Stimulated activated CD8-positive, alpha-beta memory T cell treated with anti-CD3 and anti-CD28 coated beads, Interleukin-15, amount 100 ng/mL, for 48 hours (primary cell): ENCODE results near the gene SETMAR.
A peak's percentile ranks its signal among the peaks of the same experiment; 100 is the strongest.

Source experiments
- DNase-seq, 2 donors: peaks; one replicate each; pipeline ENCODE4 v3.0.0-alpha.2; 2020; ENCODE audit warnings: low read depth in 2 of 2

SETMAR gene

GRCh38 chr3:4351164-4351855 is 48.1 kb downstream of the SETMAR start:
- peak in 1 of 2 donors; percentile 28 for DNase-seq

GRCh38 chr3:4351872-4352271 is 48.7 kb downstream of the SETMAR start:
- DNase-seq, result no peak

GRCh38 chr3:4355401-4356219 is 52.4 kb downstream of the SETMAR start:
- DNase-seq, result no peak

GRCh38 chr3:4356220-4356540 is 53.0 kb downstream of the SETMAR start:
- no peak for DNase-seq

DNA sequence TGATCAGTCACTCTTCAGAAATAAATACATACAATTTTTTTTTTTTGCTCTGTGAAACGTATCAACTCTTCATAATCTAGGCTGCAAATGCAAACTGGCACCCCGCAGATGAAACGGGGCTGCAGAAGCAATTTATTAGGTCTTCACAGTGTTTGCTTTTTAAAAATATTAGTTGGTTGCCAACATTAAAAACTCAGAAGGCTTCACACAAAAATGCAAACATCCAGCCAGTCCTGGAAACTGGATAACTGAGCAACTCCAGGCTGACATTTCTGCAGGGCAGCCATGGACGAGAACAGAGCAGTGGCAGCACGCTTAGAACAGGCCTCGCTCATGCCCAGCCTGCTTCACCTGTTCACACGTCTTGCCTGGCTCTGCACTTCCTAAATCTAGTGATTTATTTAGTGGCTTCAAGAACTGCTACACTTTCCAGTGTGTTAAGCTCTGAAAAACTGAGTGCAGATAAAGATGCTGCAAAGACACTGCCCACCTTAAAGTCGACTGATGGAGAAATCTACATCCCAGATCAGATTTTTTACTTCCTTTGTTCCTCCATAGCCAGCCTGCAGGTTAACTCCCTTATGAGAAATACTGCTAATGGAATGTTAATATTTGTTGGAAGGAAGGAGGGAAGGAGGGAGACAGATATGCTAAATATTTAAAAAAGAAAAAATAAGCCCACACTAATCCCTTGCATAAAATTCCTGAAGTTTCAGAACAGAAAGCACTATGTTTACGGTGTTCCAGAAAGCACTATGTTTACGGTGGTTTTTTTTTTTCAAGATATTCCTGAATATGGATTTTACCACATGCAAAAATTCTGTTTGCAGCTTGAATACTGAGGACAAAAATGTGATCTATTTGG is 53.6 kb downstream of the SETMAR start:
- no peak for DNase-seq

- DNase-seq, result no peak
Observed at GRCh38 chr3:4358273-4358672, 55.1 kb downstream of the SETMAR start.

GRCh38 chr3:4359805-4360502 is 56.8 kb downstream of the SETMAR start:
- DNase-seq, result no peak

- no peak for DNase-seq
Observed at GRCh38 chr3:4360817-4361216, 57.6 kb downstream of the SETMAR start.

GRCh38 chr3:4362523-4362922 is 59.4 kb downstream of the SETMAR start:
- DNase-seq, result no peak
